ENCODE data around the gene IGF1R.

IGF1R gene

GRCh38 chr15:98778263-98778959, 130.1 kb downstream of the IGF1R start:
- no peak for TF ChIP-seq CTCF (conservative IDR thresholded peaks at IDR 0.05; ENCODE audit: low read depth, low read length)
- no peak overlapping the region for H3K4me3 ChIP-seq (ENCODE audit: low read length)
- DNase-seq (ENCODE audit: low read depth): no peak

GRCh38 chr15:98778960-98779359, 130.6 kb downstream of the IGF1R start:
- no peak for DNase-seq (ENCODE audit: low read depth)

GRCh38 chr15:98779463-98780071, 131.2 kb downstream of the IGF1R start:
- H3K4me3 ChIP-seq (ENCODE audit: low read length): no peak overlapping the region
- peak; percentile 94 for TF ChIP-seq CTCF (conservative IDR thresholded peaks at IDR 0.05; ENCODE audit: low read depth, low read length)
- DNase-seq (ENCODE audit: low read depth): no peak

More at GRCh38 chr15:98778960-98779359, 130.6 kb downstream of the IGF1R start:
- H3K4me3 ChIP-seq (ENCODE audit: low read length): no peak overlapping the region
- no peak for TF ChIP-seq CTCF (conservative IDR thresholded peaks at IDR 0.05; ENCODE audit: low read depth, low read length)

GRCh38 chr15:98781838-98782237, 133.5 kb downstream of the IGF1R start:
- H3K4me3 ChIP-seq (ENCODE audit: low read length): no peak overlapping the region
- TF ChIP-seq CTCF (conservative IDR thresholded peaks at IDR 0.05; ENCODE audit: low read depth, low read length): no peak
- no peak for DNase-seq (ENCODE audit: low read depth)

GRCh38 chr15:98782801-98783200, 134.5 kb downstream of the IGF1R start:
- no peak for DNase-seq (ENCODE audit: low read depth)
- TF ChIP-seq CTCF (conservative IDR thresholded peaks at IDR 0.05; ENCODE audit: low read depth, low read length): no peak
- H3K4me3 ChIP-seq (ENCODE audit: low read length): no peak overlapping the region

- peak overlapping the region; percentile 13 for H3K4me3 ChIP-seq (ENCODE audit: low read length)
- no peak for DNase-seq (ENCODE audit: low read depth)
- no peak for TF ChIP-seq CTCF (conservative IDR thresholded peaks at IDR 0.05; ENCODE audit: low read depth, low read length)
Measured at GRCh38 chr15:98785431-98785806, 137.1 kb downstream of the IGF1R start.
